ENCODE results near the gene NCOA6.

NCOA6 gene

DNA sequence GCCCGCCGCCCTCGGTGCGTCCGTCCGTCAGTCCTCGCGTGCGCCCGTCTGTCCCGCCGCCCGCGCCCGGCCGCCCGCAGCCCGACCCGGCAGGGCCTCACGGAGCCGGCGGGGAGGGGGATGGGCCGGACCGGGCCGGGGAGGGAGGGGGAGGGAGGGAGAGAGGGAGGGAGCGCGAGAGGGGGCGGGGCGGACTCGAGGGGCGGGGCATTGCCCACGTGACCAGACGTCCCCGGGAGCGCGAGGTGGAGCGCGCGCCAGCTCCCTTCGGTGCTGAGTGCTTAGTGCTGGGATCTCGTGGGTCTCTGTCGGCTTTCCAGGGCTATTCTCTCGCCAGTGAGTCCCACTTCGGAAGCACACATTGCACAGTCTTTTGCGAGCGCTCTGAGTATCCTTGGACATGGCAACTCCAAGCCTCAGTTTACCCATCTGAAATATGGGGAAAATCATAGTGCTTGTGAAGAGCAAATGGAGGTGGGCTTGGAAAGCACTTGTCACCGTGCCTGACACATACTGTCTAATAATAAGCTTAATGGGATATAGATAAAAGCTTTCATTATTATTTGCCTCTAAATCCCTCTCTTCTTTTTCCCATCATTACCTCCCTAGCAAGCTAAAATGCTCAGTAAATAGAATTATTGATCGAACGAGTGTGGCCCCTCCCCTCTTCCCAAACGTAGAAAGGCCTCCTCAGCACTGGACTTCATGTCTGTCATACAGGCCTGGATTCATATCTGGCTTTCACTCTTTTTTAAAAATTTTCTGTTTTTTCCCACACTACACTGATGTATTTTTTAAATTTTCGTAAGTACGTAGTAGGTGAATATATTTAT lies at the start of gene NCOA6:
NCOA6 (minus strand) TSS at position 122 of the 833 bp plus-strand sequence. CDS start 43,296 bp downstream, outside the sequence.
- DNase-seq: peak; percentile 83

DNA sequence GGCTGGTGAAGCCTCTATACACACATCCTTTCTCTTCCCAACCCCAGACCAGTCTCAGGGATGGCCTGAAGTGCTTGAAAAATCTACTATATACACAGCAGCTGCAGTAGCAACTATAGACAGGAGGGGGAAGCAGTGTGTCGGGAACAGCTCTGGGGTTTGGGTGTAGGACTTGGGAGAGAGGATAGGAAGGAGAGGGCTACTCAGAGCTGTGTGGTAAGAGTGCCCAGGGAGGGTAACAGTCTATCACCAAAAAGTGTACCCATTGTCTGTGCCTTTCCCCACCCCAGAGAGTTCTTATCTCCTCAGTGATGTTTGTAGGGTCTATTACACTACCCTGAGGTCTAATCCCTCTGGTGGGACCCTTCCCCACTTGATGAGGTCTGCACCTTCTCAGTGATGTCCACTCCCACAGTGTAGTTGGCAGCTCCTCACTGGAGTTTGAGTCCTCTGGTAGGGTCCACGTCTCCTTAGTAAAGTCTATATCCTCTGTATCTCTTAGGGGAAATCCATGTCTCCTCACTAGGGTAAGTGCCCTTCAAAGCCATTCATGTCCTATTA lies 48.7 kb upstream of the NCOA6 start:
- peak; percentile 82 for DNase-seq

DNA sequence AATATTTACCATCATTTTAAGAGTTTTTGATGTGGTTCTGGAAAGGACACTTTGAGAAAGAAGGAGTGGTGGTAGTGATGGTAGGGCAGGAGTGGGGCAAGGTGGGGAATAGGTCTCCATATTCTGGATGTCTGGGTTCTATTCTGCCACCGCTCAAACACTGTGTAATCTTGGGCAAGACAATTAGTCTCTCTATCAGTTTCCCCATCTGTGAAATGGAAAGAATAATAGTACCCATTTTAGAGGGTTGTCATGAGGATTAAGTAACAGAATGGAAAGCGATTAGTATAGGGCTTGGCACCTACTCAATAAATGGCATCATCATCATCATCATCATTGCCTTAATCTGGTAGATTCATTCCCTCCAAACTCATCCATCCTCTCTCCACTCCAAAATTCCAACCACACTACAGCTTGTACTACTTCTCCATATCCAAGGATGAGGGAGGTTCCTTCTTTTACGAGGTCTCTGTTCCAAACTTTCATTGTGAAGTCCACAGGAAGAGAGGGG lies 48.2 kb upstream of the NCOA6 start:
- DNase-seq: no peak

DNA sequence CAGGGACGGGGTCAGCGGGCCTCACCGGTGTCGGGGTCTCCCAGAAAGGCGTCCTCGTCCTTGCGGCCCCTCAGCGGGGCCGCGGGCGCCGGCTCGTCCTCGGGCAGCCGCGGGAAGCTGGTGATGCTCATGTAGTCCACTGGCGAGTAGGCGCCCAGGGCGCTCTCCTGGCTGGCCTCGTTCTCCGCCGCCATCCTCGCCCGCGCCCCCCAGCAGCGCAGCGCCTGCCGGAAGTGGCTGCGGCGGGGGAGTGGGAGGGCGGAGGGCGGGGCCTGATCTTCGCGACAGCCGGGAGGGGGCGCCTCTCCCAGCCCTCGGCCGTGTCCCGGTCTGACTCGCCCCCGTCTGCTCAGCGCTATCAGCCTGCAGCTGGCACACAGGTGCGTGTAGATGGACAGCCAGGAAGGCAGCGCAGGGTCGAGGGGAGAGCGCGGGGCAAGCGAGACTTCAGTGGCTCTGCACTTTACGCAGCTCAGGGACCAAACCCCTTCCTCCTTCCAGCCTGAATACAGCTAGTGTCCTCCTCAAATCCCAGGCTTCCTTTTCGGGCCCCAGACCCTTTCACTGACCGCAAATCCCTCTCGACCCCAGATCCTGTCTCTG lies 47.3 kb upstream of the NCOA6 start, which contains the start of gene GGT7:
GGT7 (minus strand) TSS at position 235 of the 603 bp plus-strand sequence; CDS start at position 194, 41 bp downstream.
- DNase-seq: peak; percentile 76

DNA sequence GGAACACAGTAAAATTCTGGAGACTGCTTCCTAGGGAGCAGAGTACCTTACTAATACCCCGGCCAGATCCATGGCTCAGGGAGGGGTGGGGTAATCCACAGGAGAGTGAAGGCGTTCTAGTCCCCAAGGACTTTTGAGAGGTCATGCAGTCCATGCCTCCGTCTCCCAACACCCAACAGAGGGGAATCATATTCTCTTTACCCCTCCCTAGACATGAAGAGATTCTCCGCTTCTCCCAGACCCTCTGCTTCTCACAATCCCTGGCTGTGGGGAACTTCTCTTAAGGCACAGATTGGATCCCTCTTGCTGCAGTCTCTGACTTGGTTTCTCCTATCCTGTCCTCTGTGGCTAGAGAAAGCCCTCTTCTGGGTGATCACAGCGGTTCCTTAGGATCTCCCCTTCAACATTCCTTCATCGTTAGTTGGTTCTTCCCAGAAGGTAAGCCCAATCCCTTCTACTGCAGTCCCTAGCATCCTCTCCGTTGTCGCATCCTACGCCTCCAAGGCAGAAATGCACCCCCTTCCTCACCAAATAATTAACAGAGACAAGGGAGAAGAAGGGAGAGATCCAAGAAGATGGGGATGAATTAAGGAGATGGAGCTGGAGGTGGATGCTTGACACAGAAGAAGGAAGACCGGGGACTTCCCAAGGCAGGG lies 46.6 kb upstream of the NCOA6 start:
- no peak for DNase-seq

DNA sequence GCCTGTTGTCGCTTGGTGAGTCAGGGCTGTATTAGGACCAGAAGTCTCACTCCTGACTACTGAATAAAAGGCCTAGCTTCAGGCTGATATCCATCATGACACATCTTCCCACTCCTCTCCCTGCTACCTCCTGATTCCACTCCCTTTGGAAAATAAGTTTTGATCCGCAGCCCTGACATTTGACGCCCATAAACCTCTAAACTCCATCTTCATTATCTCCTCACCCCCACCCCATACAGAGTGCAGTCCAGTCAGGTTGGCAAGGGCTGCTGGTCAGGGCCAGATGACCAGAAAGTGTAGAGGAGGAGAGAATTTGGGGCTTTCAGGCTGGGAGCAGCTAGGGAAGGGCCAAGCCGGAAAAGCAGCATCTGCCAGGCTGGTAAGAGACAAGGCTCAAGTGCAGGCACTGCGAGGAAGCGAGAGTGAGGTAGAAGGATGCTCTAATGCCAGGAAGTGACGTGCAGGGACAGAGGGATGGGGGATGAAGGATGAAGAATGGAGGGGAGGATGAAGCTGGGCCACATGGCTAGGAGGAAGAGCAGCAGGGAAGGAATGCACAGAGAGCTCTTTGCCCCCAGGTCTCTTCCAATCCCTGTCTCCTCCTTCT lies 46.0 kb upstream of the NCOA6 start:
- no peak for DNase-seq

DNA sequence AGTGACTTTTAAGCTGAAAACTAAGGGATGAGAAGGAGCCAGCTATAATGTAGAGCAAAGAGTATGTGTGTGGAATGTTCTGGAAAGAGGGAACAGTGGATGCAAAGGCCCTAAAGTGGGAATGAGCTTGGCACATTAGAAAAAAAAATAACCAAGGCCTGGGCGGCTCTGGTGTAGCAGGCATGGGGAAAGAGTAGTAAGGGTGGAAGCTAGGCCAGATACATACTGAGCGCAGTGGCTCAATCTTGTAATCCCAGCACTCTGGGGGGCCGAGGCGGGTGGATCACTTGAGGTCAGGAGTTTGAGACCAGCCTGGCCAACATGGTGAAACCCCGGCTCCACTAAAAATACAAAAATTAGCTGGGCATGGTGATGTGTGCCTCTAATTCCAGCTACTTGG lies 38.8 kb upstream of the NCOA6 start:
- DNase-seq: no peak

DNA sequence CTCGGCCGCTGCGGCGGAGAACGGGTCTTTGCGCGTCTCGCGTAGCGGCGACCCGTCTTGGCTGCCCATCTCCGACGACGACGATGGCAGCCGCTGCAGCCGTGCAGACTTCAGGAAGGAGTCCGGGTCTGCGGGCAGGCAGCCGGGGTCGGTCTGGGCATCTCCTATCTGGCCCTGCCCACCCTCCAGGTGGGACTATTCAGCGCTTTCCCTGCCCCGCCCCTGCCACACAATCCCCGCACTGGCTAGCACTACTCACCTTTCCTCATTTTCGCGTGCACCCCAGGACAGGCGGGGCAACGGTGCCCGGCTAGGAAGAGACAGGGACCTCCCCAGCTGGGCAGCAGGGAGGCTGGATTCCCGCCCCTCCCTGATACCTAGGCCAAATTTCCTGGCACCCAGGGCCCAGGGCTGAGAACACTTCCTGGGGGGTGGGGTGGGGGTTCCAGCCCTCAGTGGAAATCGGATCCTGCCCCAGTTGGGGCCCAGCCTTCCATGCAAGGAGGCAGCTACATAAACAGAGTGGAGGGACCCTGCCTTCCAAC lies 38.0 kb upstream of the NCOA6 start:
- no peak for DNase-seq

DNA sequence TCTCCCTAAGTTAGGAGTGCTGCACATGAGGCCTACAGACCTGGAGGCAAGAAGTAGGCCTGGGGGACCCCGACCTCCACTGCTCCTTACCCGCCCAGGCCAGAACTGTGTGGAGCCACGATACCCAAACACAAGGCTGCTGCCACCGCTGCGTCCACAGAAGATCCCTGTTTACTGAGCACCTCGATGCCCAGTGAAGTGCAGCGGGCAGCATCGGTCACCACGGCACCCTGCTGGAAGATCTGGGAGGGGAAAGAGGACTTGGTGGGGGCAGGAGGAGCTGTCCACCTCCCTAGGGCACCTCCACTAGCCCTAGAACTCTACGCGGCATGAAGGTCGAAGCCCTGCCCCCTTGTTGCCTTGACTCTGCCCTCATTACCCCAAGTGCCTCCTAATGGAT lies 37.3 kb upstream of the NCOA6 start:
- DNase-seq: no peak

DNA sequence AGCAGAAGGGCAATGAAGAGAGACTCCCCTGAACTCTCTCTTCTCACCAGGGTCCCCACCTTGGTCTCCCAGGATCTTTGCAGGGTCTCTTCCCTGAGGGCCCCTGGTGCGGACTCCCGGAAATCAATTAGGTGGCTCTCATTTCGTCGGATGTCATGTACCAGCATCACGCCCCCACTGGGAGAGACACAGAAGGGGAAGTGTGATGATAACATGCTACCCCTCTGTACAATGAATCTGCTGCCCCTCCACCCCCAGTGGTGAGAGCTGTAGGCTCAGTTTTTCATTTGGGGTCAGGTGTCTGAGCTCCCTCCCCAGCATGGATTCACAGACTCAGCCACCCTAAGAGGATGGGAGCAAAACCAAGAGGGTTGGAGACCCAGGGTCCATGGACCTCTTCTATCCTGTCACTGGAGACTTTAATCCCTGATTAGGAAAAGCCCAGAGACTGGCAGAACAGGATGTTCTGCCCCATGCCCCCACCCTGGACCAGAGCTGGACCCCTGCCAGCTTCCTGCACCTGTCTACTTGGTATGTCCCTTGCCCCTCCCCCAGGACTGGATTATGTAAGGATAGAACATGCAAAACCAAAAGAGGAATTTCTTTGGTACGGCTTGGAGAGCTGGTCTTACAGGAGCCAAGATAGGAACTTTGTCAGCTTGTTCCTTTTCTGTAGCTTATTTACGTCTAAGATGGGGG lies 36.1 kb upstream of the NCOA6 start:
- DNase-seq: no peak

DNA sequence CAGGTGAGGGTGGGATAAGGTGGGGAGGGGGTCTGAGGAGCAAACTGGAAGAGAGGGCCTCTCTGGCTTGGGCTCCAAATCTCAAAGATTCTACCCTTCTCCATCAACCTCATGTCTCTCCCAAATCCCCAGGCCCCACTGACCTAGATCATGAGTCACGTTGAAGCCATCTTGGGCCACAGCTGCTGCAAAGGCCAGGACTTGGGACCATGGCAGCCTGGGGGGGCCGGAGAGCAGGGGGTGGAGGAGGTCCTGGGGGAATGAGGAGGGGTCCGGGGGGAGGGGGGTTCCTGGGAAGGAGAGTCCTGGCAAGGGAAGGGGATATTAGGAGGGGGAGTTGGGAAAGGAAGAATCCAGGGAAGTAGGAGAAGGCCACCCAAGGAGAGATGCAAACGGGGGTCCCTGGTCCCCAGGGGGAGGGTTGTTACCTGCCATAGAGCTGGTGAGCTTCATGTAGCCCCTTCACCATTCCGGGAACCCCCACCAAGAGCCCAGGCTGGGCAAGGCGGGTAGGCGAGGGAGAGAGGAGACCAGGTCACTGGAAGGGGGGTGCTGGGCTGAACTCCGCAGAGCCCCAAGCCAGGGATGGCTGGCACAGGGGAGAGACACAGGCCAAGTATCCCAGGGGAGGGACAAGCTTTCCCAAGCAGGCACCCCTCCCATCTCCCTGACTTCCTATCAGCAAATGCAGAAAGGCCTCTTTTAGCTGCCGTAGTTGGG lies 34.5 kb upstream of the NCOA6 start:
- DNase-seq: no peak

DNA sequence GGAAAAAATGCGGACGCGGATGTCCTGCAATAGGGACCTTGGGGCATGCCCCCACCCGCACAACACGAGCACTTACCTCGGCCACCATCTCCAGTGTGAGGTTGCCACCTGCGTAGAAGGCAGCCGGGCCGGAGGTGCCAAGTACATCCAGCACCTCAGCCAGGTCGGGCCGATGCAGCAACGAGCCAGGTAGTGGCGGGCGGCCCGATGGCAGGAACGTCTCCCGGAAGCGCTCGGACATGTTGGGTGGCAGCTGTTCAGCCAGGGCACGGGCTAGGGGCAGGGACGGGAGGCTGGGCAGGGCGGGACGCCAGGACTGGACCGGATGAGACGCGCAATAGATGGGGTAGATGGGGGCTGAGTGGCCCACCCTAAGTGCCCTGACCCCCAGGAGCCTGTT lies 33.9 kb upstream of the NCOA6 start:
- no peak for DNase-seq

DNA sequence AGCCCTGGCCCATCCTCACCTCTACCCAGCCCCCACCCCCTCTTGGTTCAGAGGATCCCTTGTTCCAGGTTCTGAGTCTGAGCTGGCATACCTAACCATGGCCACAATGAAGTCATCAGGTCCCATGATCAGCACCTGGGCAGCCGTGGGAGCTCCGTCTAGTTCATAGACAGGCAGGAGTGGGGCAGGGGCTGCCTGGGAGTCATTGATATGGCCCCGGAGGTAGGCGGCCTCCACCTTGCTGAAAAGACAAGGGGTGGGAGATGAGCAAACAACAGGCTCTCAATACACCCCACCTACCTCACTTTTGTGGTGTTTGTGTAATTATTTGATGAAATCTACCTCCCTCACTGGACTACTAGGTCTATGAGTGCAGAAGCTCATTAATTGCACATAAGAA lies 26.8 kb upstream of the NCOA6 start:
- no peak for DNase-seq

DNA sequence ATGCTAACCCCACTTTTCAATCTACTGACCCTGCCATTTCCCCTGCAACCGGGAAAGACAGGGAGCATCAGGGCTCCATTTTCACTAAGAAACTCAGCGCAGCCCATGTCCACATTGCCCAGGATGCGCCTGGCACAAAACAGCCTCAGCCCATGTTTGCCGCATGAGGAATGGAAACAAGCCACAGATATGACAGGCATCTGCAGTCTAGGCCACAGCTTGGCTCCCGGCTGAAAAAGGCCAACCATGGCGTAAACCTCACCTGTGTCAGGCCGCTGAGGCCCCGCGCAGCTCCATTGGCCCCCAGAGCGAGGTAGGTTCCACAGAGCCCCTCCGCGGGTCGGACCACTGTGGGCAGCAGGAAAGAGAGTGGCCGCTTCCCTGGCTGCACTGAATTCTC lies 25.5 kb upstream of the NCOA6 start:
- no peak for DNase-seq

DNA sequence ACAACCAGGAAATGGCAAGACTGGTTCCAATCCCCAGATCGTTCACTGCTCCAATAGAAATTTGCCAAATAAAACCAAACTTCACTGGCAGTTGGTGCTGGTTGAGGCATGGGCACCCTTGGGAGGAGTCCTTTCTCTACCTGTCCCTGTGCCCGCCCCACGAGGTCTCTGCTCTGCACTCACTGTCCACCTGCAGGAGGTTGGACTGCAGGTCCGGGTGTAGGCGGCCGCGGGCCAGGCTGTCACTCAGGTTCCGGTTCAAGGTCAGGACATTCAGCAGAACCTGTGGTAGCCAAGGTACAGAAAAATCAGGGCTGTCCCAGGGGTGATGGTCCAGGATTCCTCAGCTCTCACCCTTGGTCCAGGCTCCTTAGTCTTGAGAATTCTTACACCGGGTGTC lies 24.3 kb upstream of the NCOA6 start:
- no peak for DNase-seq

DNA sequence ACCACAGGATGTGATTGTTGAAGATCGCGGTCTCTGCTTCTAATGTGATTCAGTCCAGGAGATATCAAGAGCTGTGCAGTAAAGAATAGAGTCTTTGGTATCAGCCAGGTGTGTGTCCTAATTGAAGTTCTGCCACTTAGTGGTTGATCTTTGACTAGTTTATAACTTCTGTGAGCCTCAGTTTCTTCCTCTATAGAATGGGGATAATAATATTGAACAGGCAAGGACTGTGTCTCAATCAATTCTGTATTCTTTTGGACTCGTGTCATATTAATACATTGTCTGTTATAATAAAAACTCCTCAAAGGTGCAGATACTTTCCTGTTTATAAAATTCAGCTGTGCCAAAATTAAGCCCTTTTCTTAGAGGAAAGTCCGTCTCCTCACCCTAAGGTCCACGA lies 23.1 kb upstream of the NCOA6 start:
- no peak for DNase-seq

DNA sequence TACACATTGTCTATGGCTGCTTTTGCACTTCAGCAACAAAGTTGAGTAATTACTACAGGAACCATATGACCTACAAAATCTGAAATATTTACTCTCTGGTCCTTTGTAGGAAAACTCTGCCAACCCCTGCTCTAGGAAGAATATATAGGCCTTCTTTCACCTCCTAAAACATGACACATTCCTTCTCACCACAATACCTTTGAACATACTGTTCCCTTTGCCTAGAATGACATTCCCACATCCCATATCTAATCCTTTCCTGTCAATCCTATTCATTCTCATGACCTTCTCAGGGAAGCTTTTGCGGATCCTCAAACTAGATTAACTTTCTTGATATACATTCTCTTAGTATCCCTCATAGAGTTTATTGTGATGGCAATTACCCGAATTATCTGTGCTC lies 18.0 kb upstream of the NCOA6 start:
- DNase-seq: no peak

DNA sequence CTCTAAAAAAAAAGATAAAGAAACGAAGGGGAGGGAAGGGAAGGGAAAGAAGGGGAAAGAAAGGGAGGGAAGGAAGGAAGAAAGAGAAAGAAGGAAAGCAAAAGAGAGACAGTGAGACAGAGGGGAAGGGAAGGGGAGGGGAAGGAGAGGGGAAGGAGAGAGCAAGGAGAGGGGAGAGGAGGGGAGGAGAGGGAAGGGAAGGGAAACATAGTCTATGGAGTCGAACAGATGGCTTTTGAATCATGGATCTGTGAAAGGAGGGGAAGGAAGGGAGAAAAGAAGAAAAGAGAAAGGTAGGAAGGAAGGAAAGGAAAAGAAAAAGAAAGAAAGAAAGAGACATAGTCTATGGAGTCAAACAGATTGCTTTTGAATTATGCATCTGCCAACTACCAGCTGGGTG lies 16.7 kb upstream of the NCOA6 start:
- no peak for DNase-seq

DNA sequence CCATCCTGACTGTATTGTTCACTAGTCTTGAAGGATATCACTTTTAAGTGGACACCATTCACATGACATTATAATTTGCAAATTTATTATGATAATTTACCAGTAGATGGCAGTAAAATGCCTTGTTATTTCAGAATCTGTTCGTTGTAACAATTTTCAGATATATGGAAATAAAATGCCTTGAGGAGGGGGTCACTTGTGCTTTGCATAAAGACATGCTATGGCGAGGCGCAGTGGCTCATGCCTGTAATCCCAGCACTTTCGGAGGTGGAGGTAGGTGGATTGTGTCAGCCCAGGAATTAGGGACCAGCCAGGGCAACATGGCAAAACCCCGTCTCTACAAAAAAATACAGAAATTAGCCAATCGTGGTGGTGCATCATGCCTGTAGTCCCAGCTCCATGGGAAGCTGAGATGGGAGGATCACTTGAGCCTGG lies 9.0 kb upstream of the NCOA6 start:
- DNase-seq: peak; percentile 40

DNA sequence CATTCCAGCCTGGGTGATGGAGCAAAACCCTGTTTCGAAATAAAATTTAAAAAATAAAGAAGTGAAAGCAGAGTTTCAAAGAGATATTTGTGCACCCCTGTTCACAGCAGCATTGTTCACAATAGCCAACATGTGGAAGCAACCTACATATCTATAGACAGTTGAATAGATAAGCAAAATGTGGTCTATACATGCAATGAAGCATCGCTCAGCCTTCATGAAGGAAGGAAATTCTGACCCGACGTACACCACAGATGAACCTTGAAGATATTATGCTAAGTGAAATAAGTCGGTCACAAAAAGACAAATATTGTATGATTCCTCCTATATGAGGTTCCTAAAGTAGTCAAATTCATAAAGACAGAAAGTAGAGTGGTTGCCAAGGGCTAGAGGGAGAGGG lies 6.5 kb upstream of the NCOA6 start:
- DNase-seq: no peak

DNA sequence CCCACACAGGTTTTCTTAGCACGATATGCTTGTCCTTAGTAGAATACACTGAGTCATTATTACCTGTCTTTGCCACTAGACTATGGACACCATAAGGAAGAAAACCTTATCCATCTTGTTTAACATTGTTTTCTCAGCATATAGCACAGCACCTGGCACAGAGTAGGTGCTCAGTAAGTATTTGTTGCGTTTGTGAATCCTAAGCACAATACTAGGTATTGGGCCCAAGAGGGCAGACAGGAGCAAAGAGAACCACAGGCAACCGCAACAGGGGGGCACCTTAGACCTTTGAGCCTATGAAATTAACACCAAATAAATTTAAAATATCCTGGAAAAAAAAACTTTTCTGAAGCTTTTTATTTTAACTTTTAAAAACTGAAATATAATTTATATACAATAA lies 3.7 kb upstream of the NCOA6 start:
- no peak for DNase-seq

Measured in fibroblast of skin of right biceps (primary cell).